Endothelial cell of umbilical vein (primary cell): ENCODE measurements around the gene FARP1. TPM values are rescaled to one million over a fixed set of nuclear protein-coding genes. Genes with fewer than 3 reads are reported as not detected.

Source experiments
- BruUV-seq: library from RNA; stranded (reverse); fragments of 400-500 nt; replicated peaks from 2 replicates; lab custom pipeline; 2021; lab: Mats Ljungman, UMichigan
- CTCF ChIA-PET: fragments of 300-600, 350-600 bp; sonication (Branson Sonifier 250); formaldehyde crosslinking; loops from one replicate; lab custom pipeline; 2021; ENCODE audit warnings: antibody characterized with exemption, inconsistent platforms; lab: Charles Lee
- POLR2A ChIA-PET: fragments of 300-600, 350-600 bp; sonication (Branson Sonifier 250); formaldehyde crosslinking; loops from one replicate; lab custom pipeline; 2021; ENCODE audit warnings: antibody characterized with exemption, inconsistent platforms; lab: Charles Lee
- DNase-seq: peaks from one replicate; pipeline ENCODE4 v3.0.0-alpha.2; 2011; ENCODE audit warnings: low read depth, low spot score
- FAIRE-seq: peaks from 2 replicates; lab custom pipeline; 2011; peaks lifted over from hg19 to GRCh38; lab: Jason Lieb, UNC
- H2AFZ ChIP-seq: 2 replicates; pipeline ENCODE4 v1.6.0; 2012; ENCODE audit warnings: low read depth, low read length, control low read depth, inconsistent platforms
- H3K27ac ChIP-seq: 2 replicates; pipeline ENCODE4 v1.5.1; 2011; ENCODE audit warnings: low read depth, mild to moderate bottlenecking, control low read depth, low read length, moderate library complexity; ENCODE audit not compliant: insufficient read depth
- H3K27me3 ChIP-seq, 2 experiments: 2 replicates each; pipeline versions ENCODE4 v1.6.0 to v1.6.1; 2011; ENCODE audit warnings: low read length in 2 of 2, mixed read lengths in 1 of 2; ENCODE audit not compliant: control insufficient read depth in 2 of 2, insufficient read depth in 2 of 2
- H3K36me3 ChIP-seq, 2 experiments: 2 replicates in 1 of 2; 3 replicates in 1 of 2; pipeline ENCODE4 v1.5.1; 2011; ENCODE audit warnings: low read length in 2 of 2, mild to moderate bottlenecking in 1 of 2, moderate library complexity in 1 of 2; ENCODE audit not compliant: control insufficient read depth in 2 of 2, insufficient read depth in 2 of 2; ENCODE audit errors: extremely low read depth in 1 of 2
- H3K4me1 ChIP-seq: 3 replicates; pipeline ENCODE4 v1.5.1; 2011; ENCODE audit warnings: mild to moderate bottlenecking, low read length; ENCODE audit not compliant: control insufficient read depth, insufficient read depth; ENCODE audit errors: extremely low read depth
- H3K4me2 ChIP-seq: 2 replicates; pipeline ENCODE4 v1.6.1; 2011; ENCODE audit warnings: low read length, control low read depth, mixed read lengths; ENCODE audit not compliant: insufficient read depth
- H3K4me3 ChIP-seq, 3 experiments: fragments of 200-600 bp in 1 of 3; sonication (generic), shearing (Covaris generic) in 1 of 3; replicated peaks in 1 of 3; 2 replicates each; pipeline ENCODE4 v1.5.1; 2011 to 2016; ENCODE audit warnings: control low read depth in 3 of 3, low read length in 3 of 3, mild to moderate bottlenecking in 2 of 3, inconsistent platforms in 1 of 3, low read depth in 1 of 3, moderate library complexity in 1 of 3; ENCODE audit not compliant: insufficient read depth in 1 of 3
- H3K79me2 ChIP-seq: 2 replicates; pipeline ENCODE4 v1.6.0; 2012; ENCODE audit warnings: low read length, inconsistent platforms; ENCODE audit not compliant: control insufficient read depth, insufficient read depth
- H3K9ac ChIP-seq: replicated peaks from 2 replicates; pipeline ENCODE3; 2011; ENCODE audit warnings: low read length, control low read depth; ENCODE audit not compliant: insufficient read depth; ENCODE audit errors: extremely low read depth
- H3K9me1 ChIP-seq: replicated peaks from 3 replicates; pipeline ENCODE4 v1.6.0; 2011; ENCODE audit warnings: mild to moderate bottlenecking, low read length; ENCODE audit not compliant: control insufficient read depth, insufficient read depth; ENCODE audit errors: extremely low read depth
- H3K9me3 ChIP-seq: replicated peaks from 2 replicates; pipeline ENCODE4 v1.5.1; 2012; ENCODE audit warnings: low read length, inconsistent platforms; ENCODE audit not compliant: control insufficient read depth, insufficient read depth
- H4K20me1 ChIP-seq: replicated peaks from 2 replicates; pipeline ENCODE3; 2011; ENCODE audit warnings: mild to moderate bottlenecking, low read length; ENCODE audit not compliant: control insufficient read depth, insufficient read depth; ENCODE audit errors: extremely low read depth
- CTCF ChIP-seq, 2 donors: IDR thresholded peaks; 1 replicate in 1 of 2; 2 replicates in 1 of 2; pipeline ENCODE4 v1.5.1; 2011; ENCODE audit warnings: low read length in 2 of 2, mild to moderate bottlenecking in 2 of 2, moderate library complexity in 2 of 2, control low read depth in 1 of 2, inconsistent platforms in 1 of 2, low read depth in 1 of 2; ENCODE audit not compliant: insufficient read depth in 1 of 2; ENCODE audit errors: extremely low read depth in 1 of 2
- EZH2 ChIP-seq: IDR thresholded peaks from 2 replicates; pipeline ENCODE4 v1.6.1; 2012; ENCODE audit warnings: borderline replicate concordance, low read depth, mild to moderate bottlenecking, moderate library complexity, low read length, inconsistent platforms; ENCODE audit not compliant: severe bottlenecking
- FOS ChIP-seq: IDR thresholded peaks from 2 replicates; pipeline ENCODE4 v1.6.1; 2011; ENCODE audit warnings: mild to moderate bottlenecking, low read length, moderate library complexity, borderline replicate concordance; ENCODE audit not compliant: insufficient read depth
- GATA2 ChIP-seq: IDR thresholded peaks from 2 replicates; pipeline ENCODE4 v1.7.0; 2011; ENCODE audit warnings: low read depth, mild to moderate bottlenecking, moderate library complexity, mixed read lengths, low read length; ENCODE audit not compliant: insufficient read length, insufficient read depth
- JUN ChIP-seq: IDR thresholded peaks from 2 replicates; pipeline ENCODE4 v1.6.1; 2011; ENCODE audit warnings: borderline replicate concordance, low read depth; ENCODE audit not compliant: insufficient read length, insufficient read depth
- MAX ChIP-seq: IDR thresholded peaks from 2 replicates; pipeline ENCODE4 v1.6.1; 2011; ENCODE audit not compliant: insufficient read depth, insufficient read length
- MYC ChIP-seq: IDR thresholded peaks from one replicate; pipeline ENCODE4 v1.6.1; 2011; ENCODE audit warnings: mild to moderate bottlenecking, low read depth, low read length
- POLR2A ChIP-seq: IDR thresholded peaks from 2 replicates; pipeline ENCODE4 v1.6.1; 2012; ENCODE audit warnings: low read depth, mild to moderate bottlenecking, control low read depth, low read length
- POLR2AphosphoS5 ChIP-seq: IDR thresholded peaks from 2 replicates; pipeline ENCODE4 v1.6.1; 2012; ENCODE audit warnings: low read depth, mild to moderate bottlenecking, control low read depth, low read length, moderate library complexity; ENCODE audit not compliant: insufficient read depth
- dilution Hi-C: fragments of 300-500 bp; cut with MboI; formaldehyde crosslinking; loops from one replicate; pipeline ENCODE4 v1.15.0; 2019; ENCODE audit warnings: low sequenced_read_pairs; ENCODE audit not compliant: extremely low pct_ligation_motif_present
- intact Hi-C: fragments of 100-400 bp; cut with micrococcal nuclease; formaldehyde crosslinking; loops from one replicate; pipeline ENCODE4 v1.10.0; 2022
- polyA plus RNA-seq, 4 experiments: library from polyadenylated mRNA; depleted of rRNA in 3 of 4; stranded (reverse) in 3 of 4; unstranded in 1 of 4; fragments of >200 nt; gene quantifications; 2 replicates each; pipeline versions ENCODE4 v1.2.1 to v1.2.3, GENCODE V29; 2011 to 2012; ENCODE audit warnings: missing spikeins in 1 of 4
- total RNA-seq: library from RNA; stranded (reverse); gene quantifications from 2 replicates; pipeline ENCODE4 v1.2.3, GENCODE V29; 2021

The FARP1 gene
- total and polyA plus RNA-seq, 2 donors (not counting 3 experiments of a cell fraction or from before 2014, with no cell fraction given), result 19.0 to 77.7 TPM

- H2AFZ ChIP-seq, result no peak overlapping the region
- no peak overlapping the region for H3K4me3 ChIP-seq
- H3K9me1 ChIP-seq, result no peaks in the 10 kb centered on the region
- CTCF ChIA-PET, result interaction anchor here (1.1 to 2.2 kb wide), 6 partner anchors 8 to 205 kb away, joined by 3 to 26 read pairs (median 4); no protein-coding TSS in a partner anchor
- dilution Hi-C loops, result no loop called here
- H3K4me1 ChIP-seq, result no peaks in the 10 kb centered on the region
- BruUV-seq, result no TSS peak
- H3K4me2 ChIP-seq, result no peak overlapping the region
- H3K9me3 ChIP-seq, result no peaks in the 10 kb centered on the region
- TF ChIP-seq POLR2A, result no peak
- no peak for TF ChIP-seq CTCF (IDR thresholded peaks at IDR 0.05; ENCODE audit: extremely low read depth in 1 of 2, insufficient read depth in 1 of 2, low read depth in 1 of 2, low read length in 2 of 2)
- no peak for TF ChIP-seq EZH2
- TF ChIP-seq JUN, result no peak
- TF ChIP-seq GATA2, result no peak
- TF ChIP-seq MYC, result no peak
- no peak for TF ChIP-seq POLR2AphosphoS5
- no peak for TF ChIP-seq MAX
- no peak for TF ChIP-seq FOS
- no peak overlapping the region for H3K9ac ChIP-seq
- H4K20me1 ChIP-seq, result no peaks in the 10 kb centered on the region
- no peak overlapping the region for H3K27ac ChIP-seq
- H3K36me3 ChIP-seq, result peaks cover 15 to 27% of the 10 kb centered on the region in 2 experiments
- intact Hi-C loops, result loop anchor here (5.0 kb wide), 1 partner anchor 129 kb away; no protein-coding TSS in a partner anchor
- H3K27me3 ChIP-seq, result no peaks in the 10 kb centered on the region
- FAIRE-seq (no peak), DNase-seq (no peak)
- POLR2A ChIA-PET, result no interaction called here
- H3K79me2 ChIP-seq, result peaks cover 41% of the 10 kb centered on the region
Observed at GRCh38 chr13:98468361-98468760, 325.5 kb downstream of the FARP1 start.
